T-helper 2 cell treated with Interferon-gamma antibody and Interleukin-4, amounts not matched to agents 5 μg/mL and 100 μg/mL, for 36 hours (primary cell): ENCODE data around the gene KRT1.

ENCODE experiments used
- DNase-seq: peaks from one replicate; pipeline ENCODE4 v3.0.0; 2021; ENCODE audit warnings: low spot score
- H3K27ac Mint-ChIP-seq: one replicate; pipeline ENCODE4 v1.8.0; 2021; ENCODE audit warnings: mild to moderate bottlenecking, mixed read lengths
- H3K27me3 Mint-ChIP-seq: one replicate; pipeline ENCODE4 v1.8.0; 2021; ENCODE audit warnings: low read depth, mixed read lengths
- H3K36me3 Mint-ChIP-seq: one replicate; pipeline ENCODE4 v1.8.0; 2021; ENCODE audit warnings: low read depth, mixed read lengths
- H3K4me1 Mint-ChIP-seq: one replicate; pipeline ENCODE4 v1.8.0; 2021; ENCODE audit warnings: low read depth, mixed read lengths
- H3K4me3 Mint-ChIP-seq: one replicate; pipeline ENCODE4 v1.8.0; 2022; ENCODE audit warnings: mild to moderate bottlenecking, moderate library complexity, mixed read lengths
- H3K9me3 Mint-ChIP-seq: one replicate; pipeline ENCODE4 v1.8.0; 2021; ENCODE audit warnings: mixed read lengths

KRT1 gene

DNA sequence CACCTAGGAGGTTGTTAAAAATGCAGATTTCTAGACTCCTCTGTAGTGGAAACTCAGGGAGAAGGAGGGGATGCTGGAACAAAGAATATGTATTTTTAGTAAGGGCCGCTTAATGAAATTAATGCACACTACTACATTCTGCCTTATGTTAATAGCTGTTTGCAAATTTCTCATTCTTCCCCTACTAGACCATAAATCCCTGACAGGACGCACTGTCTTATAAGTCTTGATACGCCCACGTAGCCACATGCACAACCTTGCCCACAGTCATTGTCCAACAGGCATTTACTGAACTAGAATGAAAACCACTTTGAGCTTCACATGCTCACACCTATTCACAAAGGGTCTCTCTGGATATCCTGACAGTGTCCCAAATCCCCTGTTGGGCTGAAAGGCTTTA, 38.7 kb downstream of the KRT1 start:
- Mint-ChIP-seq H3K4me1 (peaks cover 36% of the 10 kb centered on the region), H3K27ac (no peak overlapping the region)

DNA sequence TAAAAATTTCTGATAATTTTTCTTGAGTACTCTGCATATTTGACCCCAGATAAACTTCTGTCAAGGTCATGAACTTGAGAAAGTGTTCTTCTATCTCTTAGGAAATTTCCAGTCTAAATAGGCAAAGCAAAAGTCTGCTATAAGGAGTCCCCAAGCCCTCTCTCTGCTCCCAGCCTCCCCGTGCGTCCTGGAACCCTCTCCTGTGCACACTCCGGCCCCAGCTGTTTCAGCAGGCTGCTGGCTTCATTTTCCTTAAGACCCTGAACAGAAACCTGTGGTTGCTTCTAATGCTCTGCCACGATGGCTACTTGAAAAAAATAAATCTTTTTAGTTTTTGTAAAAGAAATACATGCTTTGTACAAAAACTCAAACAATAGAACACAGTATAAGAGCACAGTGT, 42.9 kb downstream of the KRT1 start:
- H3K4me3 Mint-ChIP-seq: no peak overlapping the region
- no peak overlapping the region for H3K27ac Mint-ChIP-seq

More for the DNA sequence above, 38.7 kb downstream of the KRT1 start:
- H3K9me3 Mint-ChIP-seq: peaks cover 3% of the 10 kb centered on the region
- DNase-seq: no peak
- H3K27me3 Mint-ChIP-seq: peaks cover 23% of the 10 kb centered on the region
- peaks cover 3% of the 10 kb centered on the region for H3K36me3 Mint-ChIP-seq
- H3K4me3 Mint-ChIP-seq: no peak overlapping the region

DNA sequence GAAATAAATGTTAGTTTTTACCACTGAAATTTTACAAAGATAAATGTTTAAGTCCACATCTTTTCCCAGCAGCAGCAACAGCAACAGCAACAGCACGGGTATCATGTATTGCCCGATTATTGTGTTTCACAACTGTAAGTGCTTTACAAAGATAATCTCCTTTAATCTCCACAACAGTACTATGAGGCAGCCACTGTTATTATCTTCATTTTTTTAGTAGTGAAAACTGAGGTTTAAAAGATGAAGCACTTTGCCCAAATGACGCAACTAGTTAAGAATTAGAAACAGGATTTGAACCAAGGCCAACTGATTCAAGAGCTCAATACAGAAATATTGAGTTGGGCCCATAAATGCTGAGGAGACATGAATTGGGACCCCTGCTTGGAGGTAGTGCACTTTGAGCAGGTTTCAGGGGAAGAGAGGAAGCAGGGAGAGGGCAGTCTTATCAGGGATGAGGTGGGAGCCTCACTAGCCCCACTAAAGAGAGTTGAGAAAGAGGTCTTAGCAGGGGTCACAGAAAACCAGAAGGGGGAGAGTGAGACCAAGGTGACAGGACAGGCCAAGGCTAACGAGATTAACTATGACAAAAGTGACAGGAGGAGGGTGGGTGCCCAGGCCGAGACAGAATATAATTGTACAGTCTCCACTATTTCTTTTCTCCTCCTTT, 43.5 kb downstream of the KRT1 start:
- Mint-ChIP-seq H3K27me3 (peaks cover 21% of the 10 kb centered on the region), H3K27ac (no peak overlapping the region), H3K4me1 (peaks cover 23% of the 10 kb centered on the region), H3K4me3 (no peak overlapping the region), H3K36me3 (no peaks in the 10 kb centered on the region), H3K9me3 (no peaks in the 10 kb centered on the region)
- no peak for DNase-seq

More for the DNA sequence above, 42.9 kb downstream of the KRT1 start:
- Mint-ChIP-seq H3K36me3 (no peaks in the 10 kb centered on the region), H3K9me3 (no peaks in the 10 kb centered on the region), H3K27me3 (peaks cover 21% of the 10 kb centered on the region), H3K4me1 (peaks cover 27% of the 10 kb centered on the region)
- no peak for DNase-seq

DNA sequence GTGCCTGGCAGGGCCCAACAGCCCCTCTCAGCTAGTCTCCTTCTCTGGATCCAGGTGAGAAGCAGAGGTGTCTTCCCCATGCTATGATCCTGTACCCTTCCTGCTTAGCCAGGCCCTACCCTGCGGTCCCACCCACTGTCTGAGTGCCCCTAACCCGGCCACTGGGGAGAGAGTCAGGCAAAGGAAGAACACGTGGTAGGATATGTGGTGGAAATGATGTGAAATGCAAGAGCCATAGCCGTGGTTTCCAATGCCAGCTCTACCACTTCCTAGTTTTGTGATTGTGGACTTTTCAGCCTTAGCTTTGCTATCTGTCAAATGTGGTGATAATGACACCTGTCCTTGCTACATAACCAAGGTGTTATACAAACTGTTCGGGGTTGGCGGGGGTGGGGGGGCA, 44.0 kb downstream of the KRT1 start:
- H3K27ac Mint-ChIP-seq: no peak overlapping the region
- peaks cover 21% of the 10 kb centered on the region for H3K4me1 Mint-ChIP-seq
- H3K4me3 Mint-ChIP-seq: no peak overlapping the region
- peaks cover 20% of the 10 kb centered on the region for H3K27me3 Mint-ChIP-seq
- H3K9me3 Mint-ChIP-seq: no peaks in the 10 kb centered on the region
- DNase-seq: no peak
- H3K36me3 Mint-ChIP-seq: no peaks in the 10 kb centered on the region

DNA sequence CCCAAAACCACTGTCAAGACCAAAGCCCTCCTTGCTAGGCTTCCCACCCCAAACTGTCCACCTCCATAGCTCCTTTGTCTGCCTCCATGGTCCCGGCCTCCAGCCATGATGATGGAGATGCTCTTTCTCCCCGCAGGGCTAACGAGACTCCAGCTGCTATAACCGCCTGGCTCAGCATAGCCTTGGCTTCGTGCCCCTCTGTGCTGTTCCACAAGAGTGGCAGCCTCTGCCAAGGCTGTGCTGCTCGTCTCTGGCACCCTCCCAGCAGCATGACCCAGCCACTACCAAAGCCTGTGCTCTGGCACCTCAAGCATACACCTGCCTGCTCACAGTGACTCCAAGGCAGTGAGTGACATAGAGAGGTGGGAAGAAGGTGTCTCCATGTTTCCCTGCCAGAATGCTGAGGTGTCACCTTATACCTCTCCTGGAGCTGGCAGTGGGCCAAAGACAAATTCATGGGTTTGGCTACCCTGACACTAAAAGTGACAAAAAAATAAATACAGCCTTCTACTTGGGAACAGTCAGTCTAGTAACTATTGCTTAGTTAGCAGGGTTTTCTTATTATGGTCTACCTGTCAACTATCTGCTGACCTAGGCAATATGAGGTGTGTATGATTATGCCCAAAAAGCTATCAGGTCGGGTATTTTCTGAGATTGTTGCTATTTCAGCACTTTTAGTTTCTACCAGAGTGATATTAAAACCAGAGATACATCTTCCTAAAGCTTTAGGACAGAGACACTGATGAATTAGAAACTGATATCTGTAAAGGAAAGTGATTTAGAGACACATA, 45.7 kb downstream of the KRT1 start:
- Mint-ChIP-seq H3K4me3 (no peak overlapping the region), H3K27ac (no peak overlapping the region), H3K36me3 (no peaks in the 10 kb centered on the region), H3K4me1 (peaks cover 29% of the 10 kb centered on the region), H3K27me3 (peaks cover 10% of the 10 kb centered on the region), H3K9me3 (no peaks in the 10 kb centered on the region)
- DNase-seq: no peak

DNA sequence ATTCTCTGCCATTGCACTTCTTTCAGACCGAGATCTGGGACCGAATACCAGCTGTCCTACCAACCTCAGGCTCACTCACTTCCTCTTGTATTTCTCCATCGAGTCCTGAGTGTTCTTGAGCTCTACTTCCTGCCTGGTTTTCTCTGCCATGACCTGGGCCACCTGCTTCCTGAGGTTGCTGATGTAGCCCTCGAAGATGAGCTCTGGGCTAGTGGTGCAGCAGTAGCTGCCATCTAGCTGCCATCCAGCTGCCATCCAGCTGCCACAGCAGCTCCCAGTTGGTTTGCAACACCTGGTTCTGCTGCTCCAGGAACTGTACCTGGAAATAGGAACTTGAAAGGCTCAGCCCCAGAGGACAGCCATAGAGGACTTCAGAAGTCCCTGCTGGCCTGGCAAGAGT, 46.8 kb downstream of the KRT1 start:
- no peak overlapping the region for H3K27ac Mint-ChIP-seq
- H3K9me3 Mint-ChIP-seq: no peaks in the 10 kb centered on the region
- H3K4me3 Mint-ChIP-seq: peak overlapping the region; percentile 34
- H3K4me1 Mint-ChIP-seq: peaks cover 30% of the 10 kb centered on the region
- H3K27me3 Mint-ChIP-seq: peaks cover 5% of the 10 kb centered on the region
- H3K36me3 Mint-ChIP-seq: no peaks in the 10 kb centered on the region
- DNase-seq: no peak

DNA sequence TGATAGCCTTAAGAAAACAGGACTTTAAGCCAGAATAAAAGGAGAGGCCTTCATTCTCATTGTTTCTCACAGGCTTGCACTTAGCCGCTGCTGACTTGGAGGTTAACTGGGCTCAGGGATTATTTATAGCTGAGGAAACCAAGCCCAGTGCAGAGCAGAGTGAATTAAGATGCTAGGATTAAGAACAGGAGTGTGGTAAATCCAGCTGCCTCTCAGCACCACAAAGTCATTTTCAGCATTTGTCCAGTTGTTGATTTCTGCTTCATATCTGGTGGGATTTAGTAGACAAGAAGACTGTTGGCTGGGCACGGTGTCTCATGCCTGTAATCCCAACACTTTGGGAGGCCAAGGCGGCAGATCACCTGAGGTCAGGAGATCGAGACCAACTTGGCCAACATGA, 47.6 kb downstream of the KRT1 start:
- no peak for DNase-seq
- Mint-ChIP-seq H3K4me3 (no peak overlapping the region), H3K4me1 (peaks cover 32% of the 10 kb centered on the region), H3K9me3 (no peaks in the 10 kb centered on the region), H3K36me3 (no peaks in the 10 kb centered on the region), H3K27ac (no peak overlapping the region), H3K27me3 (peaks cover 2% of the 10 kb centered on the region)

DNA sequence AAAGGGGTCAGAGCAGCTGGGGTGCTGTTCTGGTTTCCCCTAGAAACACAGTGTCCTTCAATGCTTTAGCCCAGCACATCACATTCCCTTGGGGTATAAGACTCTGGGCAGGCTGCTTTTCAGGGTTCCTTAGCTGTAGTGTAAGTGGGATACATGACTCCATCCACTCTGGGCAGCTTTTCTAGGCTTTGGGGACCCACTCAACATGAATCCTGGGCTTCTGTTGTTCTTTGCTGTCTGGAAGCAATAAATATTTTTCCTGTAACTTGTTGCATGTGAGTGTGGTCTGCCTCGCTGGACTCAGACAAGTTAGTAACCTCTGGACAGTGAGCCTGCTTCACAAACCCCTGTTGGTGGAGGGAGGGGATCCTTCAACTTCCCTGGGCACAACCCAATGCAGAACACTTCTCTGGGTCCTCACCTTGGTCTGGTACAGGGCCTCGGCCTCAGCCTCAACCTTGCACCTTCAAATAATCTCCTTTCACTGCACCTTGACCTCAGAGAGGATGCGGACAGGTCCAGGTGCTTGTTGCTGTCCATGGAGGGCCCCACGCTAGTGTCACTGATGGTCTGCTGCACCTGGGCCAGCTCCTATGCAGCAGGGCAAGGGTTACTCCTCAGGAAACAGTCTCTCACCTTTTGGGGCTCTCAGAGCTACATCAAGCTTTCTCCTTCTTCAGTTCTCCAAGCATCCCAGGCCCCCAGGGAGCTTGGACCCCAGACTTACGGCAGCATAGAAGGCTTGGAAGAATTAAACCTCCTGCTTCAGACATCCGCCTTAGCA, 48.3 kb downstream of the KRT1 start:
- no peak overlapping the region for H3K4me3 Mint-ChIP-seq
- no peak for DNase-seq
- H3K27ac Mint-ChIP-seq: no peak overlapping the region
- peaks cover 34% of the 10 kb centered on the region for H3K4me1 Mint-ChIP-seq
- no peaks in the 10 kb centered on the region for H3K9me3 Mint-ChIP-seq
- H3K27me3 Mint-ChIP-seq: no peaks in the 10 kb centered on the region
- no peaks in the 10 kb centered on the region for H3K36me3 Mint-ChIP-seq

DNA sequence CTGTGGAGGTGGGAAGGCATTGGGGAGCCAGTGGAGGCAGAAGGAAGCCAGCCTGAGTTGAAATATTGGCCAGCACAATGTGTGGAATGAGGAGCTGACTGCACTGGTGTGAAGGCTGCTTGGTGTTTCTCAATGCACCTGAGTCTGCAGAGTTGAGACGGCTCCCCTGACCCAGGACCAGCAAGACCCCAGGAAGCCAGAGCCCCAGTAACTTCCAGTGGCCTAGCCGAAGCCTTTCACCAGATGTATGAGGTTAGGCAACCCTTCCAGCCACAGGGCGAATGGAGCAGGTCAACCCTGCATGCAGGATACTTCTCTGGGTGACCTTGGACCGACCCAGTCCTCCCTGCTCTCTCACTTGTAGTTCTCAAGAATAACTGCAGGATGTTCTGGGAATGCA, 48.9 kb downstream of the KRT1 start:
- no peaks in the 10 kb centered on the region for H3K36me3 Mint-ChIP-seq
- H3K27me3 Mint-ChIP-seq: no peaks in the 10 kb centered on the region
- H3K9me3 Mint-ChIP-seq: no peaks in the 10 kb centered on the region
- H3K4me1 Mint-ChIP-seq: peaks cover 32% of the 10 kb centered on the region
- no peak for DNase-seq
- H3K27ac Mint-ChIP-seq: no peak overlapping the region
- H3K4me3 Mint-ChIP-seq: no peak overlapping the region

DNA sequence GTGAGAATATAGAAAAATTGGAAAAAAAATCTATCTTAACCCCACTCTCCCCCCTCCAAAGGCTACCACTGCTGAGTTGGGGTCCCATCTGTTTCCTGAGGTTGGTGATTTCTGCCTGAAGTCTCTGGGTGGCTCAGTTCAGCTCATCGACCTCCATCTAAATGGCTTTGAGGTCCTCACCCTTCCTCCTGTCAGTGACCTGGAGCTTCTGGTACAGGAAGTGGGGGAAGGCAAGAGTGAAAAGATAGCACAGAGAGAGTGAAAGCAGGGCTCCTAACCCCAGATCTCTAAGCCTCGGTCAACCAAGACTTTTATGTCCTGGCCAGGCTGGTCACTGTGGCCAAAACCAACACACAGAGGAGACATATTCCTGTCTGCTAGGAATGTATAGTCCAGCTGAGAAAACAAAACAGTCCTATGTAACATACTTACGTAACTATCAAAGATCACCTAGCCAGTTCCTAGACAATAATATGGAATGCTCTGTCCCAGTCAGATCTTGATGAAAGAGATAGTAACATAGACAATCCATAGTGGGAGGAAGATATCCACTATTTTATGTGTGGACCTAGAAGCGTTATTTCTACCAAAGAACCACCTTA, 49.5 kb downstream of the KRT1 start:
- DNase-seq: no peak
- peaks cover 2% of the 10 kb centered on the region for H3K27me3 Mint-ChIP-seq
- no peak overlapping the region for H3K27ac Mint-ChIP-seq
- no peaks in the 10 kb centered on the region for H3K9me3 Mint-ChIP-seq
- no peaks in the 10 kb centered on the region for H3K36me3 Mint-ChIP-seq
- peaks cover 30% of the 10 kb centered on the region for H3K4me1 Mint-ChIP-seq
- peak overlapping the region; percentile 40 for H3K4me3 Mint-ChIP-seq

DNA sequence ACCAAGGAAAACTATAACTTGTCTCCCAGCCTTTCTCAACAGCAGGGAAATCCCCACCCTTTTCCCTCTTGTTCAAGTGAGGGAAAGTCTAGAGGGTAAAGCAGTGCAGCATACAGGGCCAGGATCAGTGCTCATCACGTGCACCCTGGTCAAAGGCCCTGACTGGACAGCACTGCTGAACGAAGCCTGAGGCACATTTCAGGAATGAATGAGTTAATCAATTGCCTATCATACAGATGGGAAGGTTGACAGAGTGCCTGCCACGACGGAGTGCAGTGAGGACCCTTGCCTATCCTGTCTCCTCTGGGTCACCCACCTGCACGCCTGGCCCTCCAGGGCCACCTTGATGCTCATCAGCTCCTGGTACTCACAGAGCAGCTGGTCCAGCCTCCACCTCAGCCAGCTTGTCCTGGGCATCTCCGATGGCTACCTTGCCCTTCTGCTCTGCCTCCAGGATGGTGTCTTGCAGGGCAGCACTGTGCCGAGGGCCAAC, 50.2 kb downstream of the KRT1 start:
- H3K4me1 Mint-ChIP-seq: peaks cover 30% of the 10 kb centered on the region
- peaks cover 5% of the 10 kb centered on the region for H3K27me3 Mint-ChIP-seq
- DNase-seq: no peak
- no peaks in the 10 kb centered on the region for H3K36me3 Mint-ChIP-seq
- H3K4me3 Mint-ChIP-seq: no peak overlapping the region
- H3K9me3 Mint-ChIP-seq: no peaks in the 10 kb centered on the region
- H3K27ac Mint-ChIP-seq: no peak overlapping the region

DNA sequence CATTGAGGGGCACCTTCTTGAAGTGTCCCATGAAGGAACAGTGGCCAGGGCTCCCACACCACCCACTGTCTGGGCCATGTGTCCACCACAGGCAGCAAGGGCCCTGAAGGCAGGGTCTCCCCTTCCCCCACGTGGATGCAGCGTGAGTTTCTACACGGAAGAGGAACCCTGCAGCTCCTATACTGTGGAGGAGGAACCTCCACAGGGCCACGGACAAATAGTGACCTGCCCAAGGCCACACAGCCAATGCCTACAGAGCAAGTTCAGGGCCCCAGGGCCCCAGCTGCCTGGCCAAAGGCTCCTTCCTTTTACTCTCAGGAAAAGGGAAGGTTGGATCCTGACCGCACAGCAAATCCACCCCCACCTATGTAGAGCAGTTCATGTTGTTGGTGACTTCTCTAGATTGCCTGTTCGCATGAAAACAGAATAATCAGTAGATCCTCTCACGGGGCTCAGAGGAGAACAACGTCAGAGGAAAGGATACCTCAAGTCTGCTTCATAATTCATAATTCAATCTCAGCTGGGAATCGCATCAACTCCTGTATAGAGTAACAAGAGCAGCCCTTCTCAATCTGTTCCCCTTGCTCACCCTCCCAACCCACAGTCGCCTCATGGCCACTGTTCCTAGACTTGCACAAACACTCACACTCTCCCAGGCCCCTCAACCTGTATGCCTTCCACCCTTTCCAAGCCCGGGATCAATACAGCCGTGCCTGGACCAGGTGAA, 50.8 kb downstream of the KRT1 start:
- no peaks in the 10 kb centered on the region for H3K9me3 Mint-ChIP-seq
- H3K36me3 Mint-ChIP-seq: no peaks in the 10 kb centered on the region
- no peak overlapping the region for H3K4me3 Mint-ChIP-seq
- DNase-seq: no peak
- no peak overlapping the region for H3K27ac Mint-ChIP-seq
- H3K4me1 Mint-ChIP-seq: peaks cover 30% of the 10 kb centered on the region
- H3K27me3 Mint-ChIP-seq: peaks cover 7% of the 10 kb centered on the region

DNA sequence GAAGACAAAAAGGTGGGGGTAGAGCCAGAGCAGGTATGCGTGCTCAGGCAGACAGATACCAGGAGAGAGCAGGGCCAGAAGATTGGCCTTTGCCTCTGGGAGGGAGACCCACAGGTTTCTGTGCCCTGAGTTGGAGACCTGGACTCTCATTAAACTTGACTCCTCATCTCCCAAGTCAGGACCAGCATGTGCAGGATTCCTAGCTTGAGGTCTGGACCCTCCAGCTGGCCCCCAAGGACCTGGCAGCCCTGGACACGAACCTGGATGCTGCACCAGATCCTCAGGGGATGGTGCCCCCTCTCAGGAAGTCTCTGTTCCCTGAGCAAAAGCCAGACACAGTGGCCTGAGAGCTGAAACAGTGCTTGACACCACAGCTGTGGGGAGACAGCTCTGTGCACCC, 51.4 kb downstream of the KRT1 start:
- H3K4me1 Mint-ChIP-seq: peaks cover 25% of the 10 kb centered on the region
- no peaks in the 10 kb centered on the region for H3K36me3 Mint-ChIP-seq
- no peaks in the 10 kb centered on the region for H3K9me3 Mint-ChIP-seq
- peaks cover 8% of the 10 kb centered on the region for H3K27me3 Mint-ChIP-seq
- DNase-seq: no peak
- no peak overlapping the region for H3K4me3 Mint-ChIP-seq
- H3K27ac Mint-ChIP-seq: no peak overlapping the region
